22Rv1 (cell line): ENCODE data around the gene PLXNA2.

Experiments
- ZFX ChIP-seq: fragments of 450-650 bp; IDR thresholded peaks from 2 replicates; pipeline ENCODE4 v1.6.1; 2017; ENCODE audit warnings: antibody characterized with exemption, borderline replicate concordance
- TF ChIP-seq, protein P1 (sequence below): fragments of 450-650 bp; IDR thresholded peaks from 2 replicates; pipeline ENCODE4 v1.5.1; 2017; ENCODE audit warnings: mild to moderate bottlenecking

DNA sequence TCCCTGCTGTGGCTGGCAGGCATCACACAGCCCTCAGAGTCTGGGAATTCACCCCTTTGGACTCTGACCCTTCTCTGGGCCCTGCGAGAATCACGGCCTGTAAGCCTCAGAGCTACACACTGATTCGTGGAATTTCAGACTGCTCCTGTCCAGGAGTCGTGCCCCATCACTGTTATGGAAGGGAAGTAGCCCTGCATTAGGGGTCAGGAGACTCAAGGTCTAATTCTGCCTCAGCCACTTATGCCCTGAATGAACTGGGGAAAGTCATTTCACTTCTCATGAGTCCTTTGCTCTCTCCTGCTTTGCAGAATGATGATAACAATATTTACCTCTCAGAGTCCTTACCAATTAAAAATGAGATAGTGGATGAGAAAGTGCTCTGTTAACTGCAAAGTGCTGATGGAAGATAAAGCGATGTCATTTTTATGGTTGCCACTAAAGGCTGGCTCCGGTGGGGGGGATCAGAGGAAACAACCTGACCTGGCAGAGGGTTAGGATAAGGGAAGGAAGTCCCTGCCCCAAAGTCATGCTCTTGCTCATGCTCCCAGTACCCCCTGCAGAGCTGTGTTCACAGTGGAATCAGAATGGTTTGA, 184.7 kb downstream of the PLXNA2 start:
- TF ChIP-seq, protein P1, sequence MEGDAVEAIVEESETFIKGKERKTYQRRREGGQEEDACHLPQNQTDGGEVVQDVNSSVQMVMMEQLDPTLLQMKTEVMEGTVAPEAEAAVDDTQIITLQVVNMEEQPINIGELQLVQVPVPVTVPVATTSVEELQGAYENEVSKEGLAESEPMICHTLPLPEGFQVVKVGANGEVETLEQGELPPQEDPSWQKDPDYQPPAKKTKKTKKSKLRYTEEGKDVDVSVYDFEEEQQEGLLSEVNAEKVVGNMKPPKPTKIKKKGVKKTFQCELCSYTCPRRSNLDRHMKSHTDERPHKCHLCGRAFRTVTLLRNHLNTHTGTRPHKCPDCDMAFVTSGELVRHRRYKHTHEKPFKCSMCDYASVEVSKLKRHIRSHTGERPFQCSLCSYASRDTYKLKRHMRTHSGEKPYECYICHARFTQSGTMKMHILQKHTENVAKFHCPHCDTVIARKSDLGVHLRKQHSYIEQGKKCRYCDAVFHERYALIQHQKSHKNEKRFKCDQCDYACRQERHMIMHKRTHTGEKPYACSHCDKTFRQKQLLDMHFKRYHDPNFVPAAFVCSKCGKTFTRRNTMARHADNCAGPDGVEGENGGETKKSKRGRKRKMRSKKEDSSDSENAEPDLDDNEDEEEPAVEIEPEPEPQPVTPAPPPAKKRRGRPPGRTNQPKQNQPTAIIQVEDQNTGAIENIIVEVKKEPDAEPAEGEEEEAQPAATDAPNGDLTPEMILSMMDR: no peak
- no peak for TF ChIP-seq ZFX
